Mucosa of stomach (tissue), 1 donor: ENCODE measurements around the gene NCOA4.
"Not testable (repeated sequence)": the region's sequence is repeated elsewhere in the genome, so short reads cannot be mapped to it uniquely, and the experiment has no call there.

Experiments used
- H3K27me3 ChIP-seq: one replicate; pipeline ENCODE4 v1.7.0; 2013; ENCODE audit warnings: mild to moderate bottlenecking, low read length; ENCODE audit not compliant: control insufficient read depth, insufficient read depth
- H3K36me3 ChIP-seq: one replicate; pipeline ENCODE4 v1.7.0; 2013; ENCODE audit warnings: low read length; ENCODE audit not compliant: control insufficient read depth, insufficient read depth
- H3K4me1 ChIP-seq: one replicate; pipeline ENCODE4 v1.7.0; 2013; ENCODE audit warnings: mild to moderate bottlenecking, low read length; ENCODE audit not compliant: control insufficient read depth, insufficient read depth
- H3K4me3 ChIP-seq: one replicate; pipeline ENCODE4 v1.7.0; 2013; ENCODE audit warnings: low read length
- H3K9ac ChIP-seq: one replicate; pipeline ENCODE4 v1.7.0; 2013; ENCODE audit warnings: mild to moderate bottlenecking, low read length, moderate library complexity
- H3K9me3 ChIP-seq: one replicate; pipeline ENCODE4 v1.7.0; 2013; ENCODE audit warnings: mild to moderate bottlenecking, low read length, moderate library complexity; ENCODE audit not compliant: control insufficient read depth
- donor health status: Pancreatic carcinoma.

NCOA4 gene

GRCh38 chr10:45985590-45985989, 44.8 kb downstream of the NCOA4 start:
- not testable (repeated sequence) for H3K4me3 ChIP-seq, H3K9me3 ChIP-seq, H3K9ac ChIP-seq, H3K4me1 ChIP-seq, H3K36me3 ChIP-seq, H3K27me3 ChIP-seq

GRCh38 chr10:45984473-45984872, 46.0 kb downstream of the NCOA4 start:
- H3K4me1 ChIP-seq, H3K27me3 ChIP-seq, H3K9me3 ChIP-seq, H3K36me3 ChIP-seq, H3K9ac ChIP-seq, H3K4me3 ChIP-seq: not testable (repeated sequence)

- not testable (repeated sequence) for H3K9ac ChIP-seq, H3K36me3 ChIP-seq, H3K4me3 ChIP-seq, H3K27me3 ChIP-seq, H3K4me1 ChIP-seq, H3K9me3 ChIP-seq
These were observed 46.8 kb downstream of the NCOA4 start for GRCh38 chr10:45983538-45984186.

GRCh38 chr10:45981367-45981766, 49.1 kb downstream of the NCOA4 start:
- not testable (repeated sequence) for H3K36me3 ChIP-seq, H3K9ac ChIP-seq, H3K4me1 ChIP-seq, H3K27me3 ChIP-seq, H3K9me3 ChIP-seq, H3K4me3 ChIP-seq

GRCh38 chr10:45978554-45978953, 51.9 kb downstream of the NCOA4 start:
- not testable (repeated sequence) for H3K9me3 ChIP-seq, H3K4me3 ChIP-seq, H3K4me1 ChIP-seq, H3K36me3 ChIP-seq, H3K27me3 ChIP-seq, H3K9ac ChIP-seq

- H3K27me3 ChIP-seq, H3K9ac ChIP-seq, H3K4me3 ChIP-seq, H3K4me1 ChIP-seq, H3K36me3 ChIP-seq, H3K9me3 ChIP-seq: not testable (repeated sequence)
These were observed 56.4 kb downstream of the NCOA4 start for GRCh38 chr10:45974041-45974440.

GRCh38 chr10:45972813-45973169, 57.6 kb downstream of the NCOA4 start:
- Histone ChIP-seq H3K4me3 (peak overlapping the region; percentile 44), H3K9ac (peak overlapping the region; percentile 78)
- not testable (repeated sequence) for H3K4me1 ChIP-seq, H3K36me3 ChIP-seq, H3K27me3 ChIP-seq, H3K9me3 ChIP-seq

- peak within 1 kb of the TSS; percentile 78 for H3K9ac ChIP-seq
- not testable (repeated sequence) for H3K9me3 ChIP-seq, H3K4me1 ChIP-seq, H3K36me3 ChIP-seq, H3K27me3 ChIP-seq
- peak within 1 kb of the TSS; percentile 44 for H3K4me3 ChIP-seq
These were observed 58.2 kb downstream of the NCOA4 start, which contains the start of gene TIMM23 for GRCh38 chr10:45972106-45972812. Gene TIMM23 (plus strand): TSS chr10:45972489. CDS start chr10:45972625, 136 bp downstream.

- peak overlapping the region; percentile 78 for H3K9ac ChIP-seq
These were observed 58.7 kb downstream of the NCOA4 start for GRCh38 chr10:45971742-45972105.

GRCh38 chr10:45971019-45971418, 59.4 kb downstream of the NCOA4 start:
- not testable (repeated sequence) for H3K4me1 ChIP-seq, H3K9me3 ChIP-seq, H3K27me3 ChIP-seq, H3K36me3 ChIP-seq, H3K4me3 ChIP-seq
- peak overlapping the region; percentile 78 for H3K9ac ChIP-seq

More at GRCh38 chr10:45971742-45972105, 58.7 kb downstream of the NCOA4 start:
- peak overlapping the region; percentile 44 for H3K4me3 ChIP-seq
- H3K4me1 ChIP-seq, H3K9me3 ChIP-seq, H3K27me3 ChIP-seq, H3K36me3 ChIP-seq: not testable (repeated sequence)

GRCh38 chr10:45962686-45963452, 67.6 kb downstream of the NCOA4 start:
- not testable (repeated sequence) for H3K4me1 ChIP-seq, H3K27me3 ChIP-seq, H3K4me3 ChIP-seq, H3K9ac ChIP-seq, H3K36me3 ChIP-seq, H3K9me3 ChIP-seq

GRCh38 chr10:45957928-45958327, 72.5 kb downstream of the NCOA4 start:
- not testable (repeated sequence) for H3K4me1 ChIP-seq, H3K4me3 ChIP-seq, H3K27me3 ChIP-seq, H3K9me3 ChIP-seq, H3K36me3 ChIP-seq, H3K9ac ChIP-seq
